HG02678 (cell line): Measurements from ENCODE around the gene SEMA4B.

Experiments
- ATAC-seq: cut with Tn5 transposase; IDR thresholded peaks from one replicate; pipeline ENCODE4 v1.9.1; 2021; ENCODE audit warnings: mild to moderate bottlenecking, moderate library complexity; ENCODE audit not compliant: unreplicated experiment

Gene SEMA4B

GRCh38 chr15:90203922-90204321 is 2.8 kb downstream of the SEMA4B start:
- ATAC-seq = no peak

- ATAC-seq = no peak
Observed at GRCh38 chr15:90205050-90205848, 4.1 kb downstream of the SEMA4B start.

- no peak for ATAC-seq
Observed at GRCh38 chr15:90205886-90206285, 4.8 kb downstream of the SEMA4B start.

GRCh38 chr15:90207252-90207651 is 6.1 kb downstream of the SEMA4B start:
- ATAC-seq = no peak

- no peak for ATAC-seq
Observed at GRCh38 chr15:90208356-90208755, 7.2 kb downstream of the SEMA4B start.

GRCh38 chr15:90209591-90209990 is 8.5 kb downstream of the SEMA4B start:
- peak; percentile 69 for ATAC-seq

- no peak for ATAC-seq
Observed at GRCh38 chr15:90210593-90210992, 9.5 kb downstream of the SEMA4B start.

- no peak for ATAC-seq
Observed at GRCh38 chr15:90211009-90211408, 9.9 kb downstream of the SEMA4B start.

- ATAC-seq = no peak
Observed at GRCh38 chr15:90211440-90212143, 10.5 kb downstream of the SEMA4B start.

- no peak for ATAC-seq
Observed at GRCh38 chr15:90212221-90213098, 11.3 kb downstream of the SEMA4B start.

- no peak for ATAC-seq
Observed at GRCh38 chr15:90213122-90213817, 12.1 kb downstream of the SEMA4B start.

GRCh38 chr15:90213818-90214204 is 12.7 kb downstream of the SEMA4B start:
- ATAC-seq = no peak

GRCh38 chr15:90214553-90215196 is 13.5 kb downstream of the SEMA4B start:
- no peak for ATAC-seq

- no peak for ATAC-seq
Observed at GRCh38 chr15:90217671-90218394, 16.7 kb downstream of the SEMA4B start.

- ATAC-seq = no peak
Observed at GRCh38 chr15:90219421-90220141, 18.5 kb downstream of the SEMA4B start.

- ATAC-seq = no peak
Observed at GRCh38 chr15:90221246-90221900, 20.2 kb downstream of the SEMA4B start.

GRCh38 chr15:90222547-90222946 is 21.4 kb downstream of the SEMA4B start:
- no peak for ATAC-seq

- ATAC-seq = no peak
Observed at GRCh38 chr15:90223441-90224165, 22.5 kb downstream of the SEMA4B start.
